Calu3 (cell line): Measurements from ENCODE around the gene HAS3. TPM values are rescaled to one million over a fixed set of nuclear protein-coding genes. Genes with fewer than 3 reads are reported as not detected.

ENCODE experiments used
- BruUV-seq: library from RNA; stranded (reverse); fragments of 400-500 nt; replicated peaks from 2 replicates; lab custom pipeline; 2021; lab: Mats Ljungman, UMichigan
- CTCF ChIA-PET: fragments of 300-600 bp; sonication (Branson Sonifier 250); formaldehyde crosslinking; loops from one replicate; lab custom pipeline; 2022; ENCODE audit warnings: antibody characterized with exemption; lab: Charles Lee
- DNase-seq: peaks from one replicate; pipeline ENCODE4 v3.0.0; 2022
- H3K27ac Mint-ChIP-seq: one replicate; pipeline ENCODE4 v1.8.0; 2022; ENCODE audit warnings: mixed read lengths; ENCODE audit not compliant: unreplicated experiment
- H3K27me3 Mint-ChIP-seq: one replicate; pipeline ENCODE4 v1.8.0; 2022; ENCODE audit warnings: mixed read lengths; ENCODE audit not compliant: unreplicated experiment
- H3K36me3 Mint-ChIP-seq: one replicate; pipeline ENCODE4 v1.8.0; 2022; ENCODE audit warnings: mild to moderate bottlenecking, moderate library complexity, mixed read lengths; ENCODE audit not compliant: insufficient read depth, unreplicated experiment
- H3K4me1 Mint-ChIP-seq: one replicate; pipeline ENCODE4 v1.8.0; 2022; ENCODE audit warnings: mild to moderate bottlenecking, low read depth, mixed read lengths; ENCODE audit not compliant: unreplicated experiment
- H3K4me3 Mint-ChIP-seq: one replicate; pipeline ENCODE4 v1.8.0; 2022; ENCODE audit warnings: mild to moderate bottlenecking, low read depth, moderate library complexity, mixed read lengths; ENCODE audit not compliant: unreplicated experiment
- H3K9me3 Mint-ChIP-seq: one replicate; pipeline ENCODE4 v1.8.0; 2022; ENCODE audit warnings: low read depth, mixed read lengths; ENCODE audit not compliant: unreplicated experiment
- CTCF ChIP-seq: fragments of 200-600 bp; IDR thresholded peaks from one replicate; pipeline ENCODE4 v1.8.0; 2022; ENCODE audit warnings: antibody characterized with exemption; ENCODE audit not compliant: unreplicated experiment
- intact Hi-C: fragments of 100-400 bp; cut with micrococcal nuclease; formaldehyde crosslinking; loops from one replicate; pipeline ENCODE4 v1.10.0; 2022; ENCODE audit not compliant: unreplicated experiment
- total RNA-seq: library from RNA; stranded (reverse); gene quantifications from 2 replicates; pipeline ENCODE4 v1.2.3, GENCODE V29; 2022

The HAS3 gene
- total RNA-seq, 1 experiment from 2014 or later = 33.2 TPM

GRCh38 chr16:69131167-69131838 lies 25.9 kb downstream of the HAS3 start:
- no peak for DNase-seq
- intact Hi-C loops = no loop called here
- peak overlapping the region; percentile 93 for H3K27ac Mint-ChIP-seq
- peaks cover 33% of the 10 kb centered on the region for H3K4me1 Mint-ChIP-seq
- no TSS peak for BruUV-seq
- TF ChIP-seq CTCF = no peak
- peaks cover 67% of the 10 kb centered on the region for H3K36me3 Mint-ChIP-seq
- CTCF ChIA-PET = interaction anchor here (0.6 to 1.1 kb wide), 3 partner anchors 19 to 284 kb away, joined by 5 to 7 read pairs (median 7); no protein-coding TSS in a partner anchor
- H3K9me3 Mint-ChIP-seq = no peaks in the 10 kb centered on the region
- H3K27me3 Mint-ChIP-seq = no peaks in the 10 kb centered on the region
- H3K4me3 Mint-ChIP-seq = peak overlapping the region; percentile 93

DNA sequence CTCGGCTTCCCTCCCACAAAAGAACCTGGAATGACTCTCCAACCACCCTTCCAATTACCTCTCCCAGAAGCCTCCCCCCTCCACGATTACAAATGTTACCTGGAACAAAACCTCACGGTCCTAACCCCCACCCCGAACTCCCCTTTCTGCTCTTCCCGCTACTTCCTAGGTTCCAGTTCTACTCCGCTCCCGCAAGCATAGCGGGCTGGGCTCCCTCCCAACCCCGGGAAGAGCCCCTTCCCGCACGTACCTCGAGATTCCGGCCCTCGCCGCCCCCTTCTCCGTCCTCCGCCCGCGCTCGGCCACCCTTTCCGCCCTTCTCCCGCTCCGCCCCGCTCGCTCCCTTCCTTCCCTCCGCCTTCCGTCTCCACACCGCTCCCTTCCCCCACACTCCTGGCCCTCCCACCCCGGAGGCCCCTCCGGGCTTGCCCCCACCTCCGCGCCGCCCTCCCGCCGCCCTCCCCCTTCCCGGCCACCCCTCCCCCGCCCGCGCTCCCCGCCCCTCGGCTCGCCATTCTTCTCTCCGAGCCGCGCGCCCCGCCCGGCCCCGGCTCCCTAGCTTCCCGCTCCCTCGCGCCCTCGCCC lies 26.5 kb downstream of the HAS3 start:
- Mint-ChIP-seq H3K27me3 (no peaks in the 10 kb centered on the region), H3K27ac (peak overlapping the region; percentile 93), H3K9me3 (no peaks in the 10 kb centered on the region), H3K4me1 (peaks cover 33% of the 10 kb centered on the region), H3K4me3 (peak overlapping the region; percentile 93), H3K36me3 (peaks cover 73% of the 10 kb centered on the region)
- intact Hi-C loops = no loop called here
- CTCF ChIA-PET = interaction anchor here (0.6 to 1.1 kb wide), 3 partner anchors 19 to 285 kb away, joined by 5 to 7 read pairs (median 7); no protein-coding TSS in a partner anchor
- no TSS peak for BruUV-seq
- peak; percentile 95 for DNase-seq
- no peak for TF ChIP-seq CTCF

GRCh38 chr16:69132424-69133252 lies 27.2 kb downstream of the HAS3 start, which contains the start of the genes CHTF8 and UTP4:
CHTF8 (minus strand) TSS chr16:69132588; CDS start chr16:69121458, 11,130 bp downstream.
UTP4 (plus strand) TSS chr16:69132649; CDS start chr16:69133460, 811 bp downstream.
- intact Hi-C loops = no loop called here
- CTCF ChIA-PET = interaction anchor here (0.6 to 1.0 kb wide), 3 partner anchors 18 to 43 kb away, joined by 3 read pairs; no protein-coding TSS in a partner anchor
- Mint-ChIP-seq H3K4me3 (peak within 1 kb of the TSS; percentile 93), H3K27ac (peak within 1 kb of the TSS; percentile 93), H3K9me3 (no peaks in the 10 kb centered on the region), H3K27me3 (no peaks in the 10 kb centered on the region), H3K4me1 (peaks cover 33% of the 10 kb centered on the region), H3K36me3 (peaks cover 72% of the 10 kb centered on the region)
- DNase-seq = peak; percentile 91
- no peak for TF ChIP-seq CTCF
- no TSS peak for BruUV-seq

GRCh38 chr16:69133373-69133954 lies 28.0 kb downstream of the HAS3 start:
- Mint-ChIP-seq H3K27ac (peak overlapping the region; percentile 93), H3K4me3 (peak overlapping the region; percentile 93), H3K36me3 (peaks cover 76% of the 10 kb centered on the region), H3K4me1 (peaks cover 33% of the 10 kb centered on the region), H3K27me3 (no peaks in the 10 kb centered on the region), H3K9me3 (no peaks in the 10 kb centered on the region)
- TF ChIP-seq CTCF = no peak
- CTCF ChIA-PET = interaction anchor here (0.6 to 1.0 kb wide), 4 partner anchors 9 to 44 kb away, joined by 3 read pairs; no protein-coding TSS in a partner anchor
- no TSS peak for BruUV-seq
- intact Hi-C loops = no loop called here
- no peak for DNase-seq
